ENCODE results near the gene GNPAT. TPM values are rescaled to one million over a fixed set of nuclear protein-coding genes. Genes with fewer than 3 reads are reported as not detected.

Gene GNPAT
- total and polyA plus RNA-seq, 2 experiments from 2014 or later: 37.6 to 47.2 TPM

DNA sequence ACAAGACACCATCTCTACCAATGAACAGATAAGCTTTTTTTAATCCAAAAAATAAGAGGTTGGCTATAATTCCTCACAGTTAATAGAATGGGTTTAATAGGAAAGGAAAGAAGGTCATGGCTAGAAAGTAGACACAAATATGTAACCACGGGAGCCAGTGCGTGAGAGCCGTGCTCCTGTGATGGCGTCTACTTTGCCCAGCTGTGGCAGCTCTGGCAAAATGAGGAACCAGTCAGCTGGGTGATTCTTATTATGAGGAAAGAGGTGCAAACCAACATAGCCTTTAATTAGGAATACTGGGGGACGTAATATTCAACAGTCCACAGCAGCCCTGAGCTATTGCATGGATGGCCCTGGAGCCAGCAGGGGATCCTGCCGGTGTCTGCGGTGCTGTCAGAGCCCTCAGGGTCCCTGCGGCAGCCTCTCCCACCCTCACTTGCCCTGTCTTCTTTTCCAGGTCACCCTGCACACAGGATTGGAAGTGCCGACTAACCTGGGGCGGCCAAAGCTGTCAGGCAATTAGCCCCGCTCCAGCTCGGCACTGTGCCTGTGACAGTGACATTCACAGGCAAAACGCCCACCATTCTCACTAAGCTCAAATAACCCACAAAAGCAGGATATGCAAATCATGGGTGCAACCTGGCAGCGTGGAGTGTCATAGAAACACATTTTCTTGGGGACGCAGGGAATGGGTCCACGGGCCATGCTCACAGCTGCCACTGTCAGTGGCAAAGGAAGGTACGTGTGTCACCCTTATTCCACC, 25.9 kb upstream of the GNPAT start:
- 67% methylated on average over 17 of the region's 17 CpGs for WGBS, 2 experiments (ENCODE audit: low coverage in 1 of 2, low lambda C conversion rate in 2 of 2, missing lambda C conversion rate in 2 of 2)
- H3K9me3 ChIP-seq (ENCODE audit: low read depth): no peaks in the 10 kb centered on the region
- TF ChIP-seq EZH2 (IDR thresholded peaks at IDR 0.05; ENCODE audit: insufficient read depth, poor library complexity, severe bottlenecking) (no peak), EZH2phosphoT487 (IDR thresholded peaks at IDR 0.05; ENCODE audit: insufficient read depth, low read depth) (no peak)
- peaks cover 21% of the 10 kb centered on the region for H3K27me3 ChIP-seq (replicated peaks; ENCODE audit: insufficient read depth)
- no peak overlapping the region for H3K4me3 ChIP-seq
- H3K36me3 ChIP-seq (ENCODE audit: low read depth): no peaks in the 10 kb centered on the region
- H3K4me1 ChIP-seq (ENCODE audit: insufficient read depth): no peaks in the 10 kb centered on the region
- H3F3A ChIP-seq (ENCODE audit: insufficient read depth): no peaks in the 10 kb centered on the region
- H3K4me2 ChIP-seq (ENCODE audit: unreplicated experiment): no peak overlapping the region
- no peak overlapping the region for H2AFZ ChIP-seq
- H3K27ac ChIP-seq: no peak overlapping the region
- H4K20me1 ChIP-seq (ENCODE audit: insufficient read depth): no peaks in the 10 kb centered on the region
- H3K79me2 ChIP-seq (ENCODE audit: insufficient read depth): no peaks in the 10 kb centered on the region
- no peak overlapping the region for H3K9ac ChIP-seq
- no peaks in the 10 kb centered on the region for H3K9me2 ChIP-seq (ENCODE audit: insufficient read depth)
- no peak for DNase-seq
- in situ Hi-C loops (cut with MboI): loop anchor here (25.0 kb wide), 1 partner anchor 278 kb away; no protein-coding TSS in a partner anchor

- H3K9me2 ChIP-seq (ENCODE audit: insufficient read depth): no peaks in the 10 kb centered on the region
- H3K4me1 ChIP-seq (ENCODE audit: insufficient read depth): no peaks in the 10 kb centered on the region
- no peak for DNase-seq
- no peak for TF ChIP-seq EZH2 (IDR thresholded peaks at IDR 0.05; ENCODE audit: insufficient read depth, poor library complexity, severe bottlenecking)
- TF ChIP-seq EZH2phosphoT487 (IDR thresholded peaks at IDR 0.05; ENCODE audit: insufficient read depth, low read depth): no peak
- in situ Hi-C loops (cut with MboI): loop anchor here (25.0 kb wide), 1 partner anchor 279 kb away; no protein-coding TSS in a partner anchor
- WGBS, 2 experiments (ENCODE audit: low coverage in 1 of 2, low lambda C conversion rate in 2 of 2, missing lambda C conversion rate in 2 of 2): 57 to 64% methylated on average over 10 of the region's 10 CpGs
- H3K27ac ChIP-seq: no peak overlapping the region
- no peak overlapping the region for H3K4me2 ChIP-seq (ENCODE audit: unreplicated experiment)
- no peaks in the 10 kb centered on the region for H3K36me3 ChIP-seq (ENCODE audit: low read depth)
- no peak overlapping the region for H2AFZ ChIP-seq
- H3K9me3 ChIP-seq (ENCODE audit: low read depth): no peaks in the 10 kb centered on the region
- H3F3A ChIP-seq (ENCODE audit: insufficient read depth): no peaks in the 10 kb centered on the region
- H4K20me1 ChIP-seq (ENCODE audit: insufficient read depth): no peaks in the 10 kb centered on the region
- H3K79me2 ChIP-seq (ENCODE audit: insufficient read depth): no peaks in the 10 kb centered on the region
- H3K4me3 ChIP-seq: no peak overlapping the region
- peaks cover 21% of the 10 kb centered on the region for H3K27me3 ChIP-seq (replicated peaks; ENCODE audit: insufficient read depth)
- H3K9ac ChIP-seq: no peak overlapping the region
Observed at GRCh38 chr1:231215681-231216385, 25.2 kb upstream of the GNPAT start.

DNA sequence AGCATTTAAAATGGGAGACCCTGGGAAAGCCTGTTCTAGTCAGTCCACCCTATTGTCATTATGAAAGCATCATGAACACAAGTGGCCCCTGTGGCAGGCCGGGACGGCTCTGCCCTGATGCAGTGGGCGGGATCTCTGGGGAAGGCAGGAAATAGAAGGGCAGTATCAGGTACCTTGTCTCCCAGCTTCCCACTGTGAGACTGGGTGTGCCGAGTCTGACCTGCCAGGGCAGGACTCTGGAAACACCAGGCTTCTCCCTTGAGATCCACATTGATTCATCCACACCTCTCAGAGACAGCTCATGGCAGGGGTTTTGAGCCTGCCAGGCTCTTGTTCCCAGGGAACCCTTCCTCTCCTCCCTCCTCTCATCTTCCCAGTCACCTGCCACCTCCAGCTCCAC, 24.5 kb upstream of the GNPAT start:
- Histone ChIP-seq H3K27ac (no peak overlapping the region), H2AFZ (no peak overlapping the region), H3K4me1 (ENCODE audit: insufficient read depth) (no peaks in the 10 kb centered on the region), H3F3A (ENCODE audit: insufficient read depth) (no peaks in the 10 kb centered on the region), H3K36me3 (ENCODE audit: low read depth) (no peaks in the 10 kb centered on the region), H3K4me2 (ENCODE audit: unreplicated experiment) (no peak overlapping the region), H4K20me1 (ENCODE audit: insufficient read depth) (no peaks in the 10 kb centered on the region), H3K9me3 (ENCODE audit: low read depth) (no peaks in the 10 kb centered on the region), H3K9ac (no peak overlapping the region), H3K27me3 (replicated peaks; ENCODE audit: insufficient read depth) (peaks cover 21% of the 10 kb centered on the region), H3K4me3 (no peak overlapping the region), H3K9me2 (ENCODE audit: insufficient read depth) (no peaks in the 10 kb centered on the region), H3K79me2 (ENCODE audit: insufficient read depth) (no peaks in the 10 kb centered on the region)
- 36 to 40% methylated on average over 4 of the region's 4 CpGs for WGBS, 2 experiments (ENCODE audit: low coverage in 1 of 2, low lambda C conversion rate in 2 of 2, missing lambda C conversion rate in 2 of 2)
- no peak for DNase-seq
- in situ Hi-C loops (cut with MboI): loop anchor here (25.0 kb wide), 1 partner anchor 279 kb away; no protein-coding TSS in a partner anchor
- TF ChIP-seq EZH2 (IDR thresholded peaks at IDR 0.05; ENCODE audit: insufficient read depth, poor library complexity, severe bottlenecking) (no peak), EZH2phosphoT487 (IDR thresholded peaks at IDR 0.05; ENCODE audit: insufficient read depth, low read depth) (no peak)

DNA sequence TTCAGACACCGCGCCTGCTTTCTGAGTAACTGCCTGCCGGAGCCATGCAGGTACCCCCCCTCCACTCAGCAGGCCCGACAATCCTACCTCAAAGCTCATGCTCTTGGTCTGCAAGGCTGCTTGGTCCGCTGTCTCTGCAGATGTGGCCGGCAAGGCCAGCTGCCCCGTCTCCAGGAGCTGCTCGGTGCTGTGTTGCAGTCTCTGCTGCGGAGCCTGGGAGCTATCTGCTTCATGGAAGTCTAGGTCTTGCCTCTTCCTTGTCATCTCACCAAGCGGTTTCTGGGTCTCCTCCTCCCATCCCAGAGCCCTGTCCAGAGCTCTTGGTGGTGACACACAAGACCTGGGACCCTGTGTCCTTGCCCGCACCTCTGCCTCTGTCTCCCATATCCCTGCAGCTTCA, 24.0 kb upstream of the GNPAT start:
- H3K9ac ChIP-seq: no peak overlapping the region
- no peaks in the 10 kb centered on the region for H3K4me1 ChIP-seq (ENCODE audit: insufficient read depth)
- no peaks in the 10 kb centered on the region for H3K9me3 ChIP-seq (ENCODE audit: low read depth)
- in situ Hi-C loops (cut with MboI): loop anchor here (25.0 kb wide), 1 partner anchor 280 kb away; no protein-coding TSS in a partner anchor
- peaks cover 21% of the 10 kb centered on the region for H3K27me3 ChIP-seq (replicated peaks; ENCODE audit: insufficient read depth)
- H3F3A ChIP-seq (ENCODE audit: insufficient read depth): no peaks in the 10 kb centered on the region
- no peak overlapping the region for H3K4me2 ChIP-seq (ENCODE audit: unreplicated experiment)
- no peaks in the 10 kb centered on the region for H3K9me2 ChIP-seq (ENCODE audit: insufficient read depth)
- no peaks in the 10 kb centered on the region for H3K79me2 ChIP-seq (ENCODE audit: insufficient read depth)
- WGBS, 2 experiments (ENCODE audit: low coverage in 1 of 2, low lambda C conversion rate in 2 of 2, missing lambda C conversion rate in 2 of 2): 79 to 82% methylated on average over 11 of the region's 11 CpGs
- no peaks in the 10 kb centered on the region for H3K36me3 ChIP-seq (ENCODE audit: low read depth)
- TF ChIP-seq EZH2phosphoT487 (IDR thresholded peaks at IDR 0.05; ENCODE audit: insufficient read depth, low read depth): no peak
- no peak for TF ChIP-seq EZH2 (IDR thresholded peaks at IDR 0.05; ENCODE audit: insufficient read depth, poor library complexity, severe bottlenecking)
- H4K20me1 ChIP-seq (ENCODE audit: insufficient read depth): no peaks in the 10 kb centered on the region
- H2AFZ ChIP-seq: no peak overlapping the region
- no peak for DNase-seq
- H3K27ac ChIP-seq: no peak overlapping the region
- no peak overlapping the region for H3K4me3 ChIP-seq
